ENCODE results near the gene TNNC1. TPM values are rescaled to one million over a fixed set of nuclear protein-coding genes. Genes with fewer than 3 reads are reported as not detected.

The TNNC1 gene
- total and polyA plus RNA-seq, 4 donors = 2.6 to 20.7 (median 3.8) TPM

- Histone ChIP-seq H3K27me3 (ENCODE audit: control insufficient read depth in 1 of 2, insufficient read depth in 2 of 2, low read length in 1 of 2) (no peaks in the 10 kb centered on the region), H3K27ac (ENCODE audit: low read depth in 1 of 2, low read length in 2 of 2) (no peak overlapping the region), H3K4me1 (ENCODE audit: control insufficient read depth in 1 of 2, insufficient read depth in 2 of 2, low read length in 2 of 2) (no peaks in the 10 kb centered on the region), H3K36me3 (ENCODE audit: control insufficient read depth in 1 of 2, insufficient read depth in 2 of 2, low read length in 1 of 2) (no peaks in the 10 kb centered on the region), H3K9me3 (ENCODE audit: control insufficient read depth, low read length) (no peaks in the 10 kb centered on the region), H3K4me3 (ENCODE audit: low read length in 2 of 2) (no peak overlapping the region)
- WGBS, 2 donors = 86 to 87% methylated on average over 11 of the region's 11 CpGs
- peak; percentile 36 to 50 for DNase-seq
- no peak for ATAC-seq (ENCODE audit: low FRiP score)
- intact Hi-C loops (cut with DNase I) = no loop called here
Measured at GRCh38 chr3:52402706-52403270, 51.1 kb downstream of the TNNC1 start.

- WGBS, 2 donors = 90 to 91% methylated on average over 16 of the region's 16 CpGs
- no peak overlapping the region for H3K27ac ChIP-seq (ENCODE audit: low read depth in 1 of 2, low read length in 2 of 2)
- DNase-seq (peak; percentile 46 to 74), ATAC-seq (ENCODE audit: low FRiP score) (no peak)
- H3K4me3 ChIP-seq (ENCODE audit: low read length in 2 of 2) = no peak overlapping the region
- intact Hi-C loops (cut with DNase I) = no loop called here
- H3K9me3 ChIP-seq (ENCODE audit: control insufficient read depth, low read length) = no peaks in the 10 kb centered on the region
- no peaks in the 10 kb centered on the region for H3K27me3 ChIP-seq (ENCODE audit: control insufficient read depth in 1 of 2, insufficient read depth in 2 of 2, low read length in 1 of 2)
- H3K36me3 ChIP-seq (ENCODE audit: control insufficient read depth in 1 of 2, insufficient read depth in 2 of 2, low read length in 1 of 2) = no peaks in the 10 kb centered on the region
- H3K4me1 ChIP-seq (ENCODE audit: control insufficient read depth in 1 of 2, insufficient read depth in 2 of 2, low read length in 2 of 2) = no peaks in the 10 kb centered on the region
Measured at GRCh38 chr3:52402101-52402521, 51.7 kb downstream of the TNNC1 start.

- Histone ChIP-seq H3K36me3 (ENCODE audit: control insufficient read depth in 1 of 2, insufficient read depth in 2 of 2, low read length in 1 of 2) (no peaks in the 10 kb centered on the region), H3K27me3 (ENCODE audit: control insufficient read depth in 1 of 2, insufficient read depth in 2 of 2, low read length in 1 of 2) (no peaks in the 10 kb centered on the region), H3K9me3 (ENCODE audit: control insufficient read depth, low read length) (no peaks in the 10 kb centered on the region), H3K4me1 (ENCODE audit: control insufficient read depth in 1 of 2, insufficient read depth in 2 of 2, low read length in 2 of 2) (no peaks in the 10 kb centered on the region), H3K4me3 (ENCODE audit: low read length in 2 of 2) (no peak overlapping the region), H3K27ac (ENCODE audit: low read depth in 1 of 2, low read length in 2 of 2) (no peak overlapping the region)
- ATAC-seq (ENCODE audit: low FRiP score) (no peak), DNase-seq (peak; percentile 17 to 32)
- 93 to 97% methylated on average over 1 of the region's 1 CpG for WGBS, 2 donors
- intact Hi-C loops (cut with DNase I) = no loop called here
Measured at GRCh38 chr3:52401551-52401950, 52.3 kb downstream of the TNNC1 start.

Other genes with a start within 250 kb of the TNNC1 start
- under 1 TPM; 0.42 to 0.81 TPM for gene TLR9, start 228.4 kb downstream of the TNNC1 start, total RNA-seq
- gene TLR9, start 228.4 kb downstream of the TNNC1 start, polyA plus RNA-seq = not detected
- 10 to 100 TPM; 40.5 to 52.2 TPM for gene TWF2, start 214.9 kb downstream of the TNNC1 start, total RNA-seq
- 10 to 100 TPM; 42.3 to 48.0 TPM for gene TWF2, start 214.9 kb downstream of the TNNC1 start, polyA plus RNA-seq
- 10 to 100 TPM; 26.7 to 43.4 TPM for gene PPM1M, start 208.3 kb downstream of the TNNC1 start, total RNA-seq
- 10 to 100 TPM; 26.2 to 33.7 TPM for gene PPM1M, start 208.3 kb downstream of the TNNC1 start, polyA plus RNA-seq
- 10 to 100 TPM; 58.1 to 72.4 TPM for gene WDR82, start 175.4 kb downstream of the TNNC1 start, total RNA-seq
- 10 to 100 TPM; 27.9 to 31.6 TPM for gene WDR82, start 175.4 kb downstream of the TNNC1 start, polyA plus RNA-seq
- gene GLYCTK, start 166.2 kb downstream of the TNNC1 start, total RNA-seq = 10 to 100 TPM in 1 of 2 donors, 1 to 10 TPM in 1; 9.7 to 13.9 TPM
- gene GLYCTK, start 166.2 kb downstream of the TNNC1 start, polyA plus RNA-seq = 10 to 100 TPM in 1 of 2 donors, 1 to 10 TPM in 1; 9.9 to 15.6 TPM
- 10 to 100 TPM; 10.3 to 24.1 TPM for gene DNAH1, start 137.7 kb downstream of the TNNC1 start, total RNA-seq
- 10 to 100 TPM in 1 of 2 donors, under 1 TPM in 1; 0.88 to 11.3 TPM for gene DNAH1, start 137.7 kb downstream of the TNNC1 start, polyA plus RNA-seq
- gene BAP1, start 44.0 kb downstream of the TNNC1 start, total RNA-seq = 10 to 100 TPM; 62.7 to 74.4 TPM
- gene BAP1, start 44.0 kb downstream of the TNNC1 start, polyA plus RNA-seq = 10 to 100 TPM; 29.4 to 99.6 TPM
- gene PHF7, start 43.4 kb downstream of the TNNC1 start, total RNA-seq = 1 to 10 TPM; 7.7 to 8.0 TPM
- gene PHF7, start 43.4 kb downstream of the TNNC1 start, polyA plus RNA-seq = 1 to 10 TPM; 7.1 to 8.5 TPM
- gene SEMA3G, start 8.9 kb downstream of the TNNC1 start, total RNA-seq = 10 to 100 TPM; 12.5 to 23.8 TPM
- gene SEMA3G, start 8.9 kb downstream of the TNNC1 start, polyA plus RNA-seq = under 1 TPM in 1 of 2 donors, not detected in 1; 0.26 TPM
- gene NISCH, start 1.6 kb upstream of the TNNC1 start, total RNA-seq = 100 to 1,000 TPM in 1 of 2 donors, 10 to 100 TPM in 1; 80.9 to 157 TPM
- gene NISCH, start 1.6 kb upstream of the TNNC1 start, polyA plus RNA-seq = 100 to 1,000 TPM in 1 of 2 donors, 10 to 100 TPM in 1; 13.3 to 122 TPM
- gene STAB1, start 41.3 kb upstream of the TNNC1 start, total RNA-seq = 100 to 1,000 TPM; 339 to 651 TPM
- gene STAB1, start 41.3 kb upstream of the TNNC1 start, polyA plus RNA-seq = 100 to 1,000 TPM in 1 of 2 donors, 10 to 100 TPM in 1; 54.2 to 207 TPM
- gene NT5DC2, start 79.8 kb upstream of the TNNC1 start, total RNA-seq = 10 to 100 TPM; 29.6 to 33.0 TPM
- 100 to 1,000 TPM in 1 of 2 donors, 10 to 100 TPM in 1; 46.3 to 148 TPM for gene NT5DC2, start 79.8 kb upstream of the TNNC1 start, polyA plus RNA-seq
- gene UQCC5, start 82.6 kb upstream of the TNNC1 start, total RNA-seq = 10 to 100 TPM in 1 of 2 donors, 1 to 10 TPM in 1; 9.1 to 14.0 TPM
- 1 to 10 TPM; 4.5 to 7.1 TPM for gene UQCC5, start 82.6 kb upstream of the TNNC1 start, polyA plus RNA-seq
- gene PBRM1, start 231.9 kb upstream of the TNNC1 start, total RNA-seq = 10 to 100 TPM; 61.6 to 73.8 TPM
- gene PBRM1, start 231.9 kb upstream of the TNNC1 start, polyA plus RNA-seq = 10 to 100 TPM in 1 of 2 donors, 1 to 10 TPM in 1; 6.9 to 11.3 TPM
- 10 to 100 TPM; 52.0 to 70.3 TPM for gene GNL3, start 232.0 kb upstream of the TNNC1 start, total RNA-seq
- gene GNL3, start 232.0 kb upstream of the TNNC1 start, polyA plus RNA-seq = 10 to 100 TPM; 20.9 to 32.9 TPM

All from aorta (tissue), 5 donors.